Measurements from ENCODE around the gene QPCTL.
"Not testable (repeated sequence)": the region's sequence is repeated elsewhere in the genome, so short reads cannot be mapped to it uniquely, and the experiment has no call there.

QPCTL gene

GRCh38 chr19:45676851-45677263 is 15.6 kb upstream of the QPCTL start:
- no peak for TF ChIP-seq CTCF (IDR thresholded peaks at IDR 0.05; ENCODE audit: low read depth, low read length, missing control alignments)
- no peak for DNase-seq (ENCODE audit: low read depth)
- peak overlapping the region; percentile 49 for H3K4me3 ChIP-seq (ENCODE audit: low read depth, low read length)

- DNase-seq (ENCODE audit: low read depth) = peak; percentile 93
- peak overlapping the region; percentile 49 for H3K4me3 ChIP-seq (ENCODE audit: low read depth, low read length)
- TF ChIP-seq CTCF (IDR thresholded peaks at IDR 0.05; ENCODE audit: low read depth, low read length, missing control alignments) = peak; percentile 6
Observed at GRCh38 chr19:45677351-45678230, 14.9 kb upstream of the QPCTL start.

GRCh38 chr19:45681391-45682015 is 11.0 kb upstream of the QPCTL start:
- peak overlapping the region; percentile 39 for H3K4me3 ChIP-seq (ENCODE audit: low read depth, low read length)
- TF ChIP-seq CTCF (IDR thresholded peaks at IDR 0.05; ENCODE audit: low read depth, low read length, missing control alignments) = peak; percentile 95
- peak; percentile 57 for DNase-seq (ENCODE audit: low read depth)

GRCh38 chr19:45682117-45682516 is 10.3 kb upstream of the QPCTL start:
- TF ChIP-seq CTCF (IDR thresholded peaks at IDR 0.05; ENCODE audit: low read depth, low read length, missing control alignments) = no peak
- no peak overlapping the region for H3K4me3 ChIP-seq (ENCODE audit: low read depth, low read length)
- DNase-seq (ENCODE audit: low read depth) = no peak

GRCh38 chr19:45682908-45683307 is 9.6 kb upstream of the QPCTL start:
- no peak overlapping the region for H3K4me3 ChIP-seq (ENCODE audit: low read depth, low read length)
- no peak for TF ChIP-seq CTCF (IDR thresholded peaks at IDR 0.05; ENCODE audit: low read depth, low read length, missing control alignments)
- no peak for DNase-seq (ENCODE audit: low read depth)

- not testable (repeated sequence) for DNase-seq (ENCODE audit: low read depth)
Observed at GRCh38 chr19:45685045-45685444, 7.4 kb upstream of the QPCTL start.

GRCh38 chr19:45687599-45687998 is 4.9 kb upstream of the QPCTL start:
- no peak for DNase-seq (ENCODE audit: low read depth)
- TF ChIP-seq CTCF (IDR thresholded peaks at IDR 0.05; ENCODE audit: low read depth, low read length, missing control alignments) = no peak
- no peak overlapping the region for H3K4me3 ChIP-seq (ENCODE audit: low read depth, low read length)

More at GRCh38 chr19:45685045-45685444, 7.4 kb upstream of the QPCTL start:
- H3K4me3 ChIP-seq (ENCODE audit: low read depth, low read length) = not testable (repeated sequence)
